ENCODE measurements around the gene AP3M1. TPM values are rescaled to one million over a fixed set of nuclear protein-coding genes. Genes with fewer than 3 reads are reported as not detected.

Gene AP3M1
- total RNA-seq, 4 donors from 2014 or later = 23.8 to 33.6 (median 26.5) TPM

GRCh38 chr10:74093530-74094164 lies 57.0 kb downstream of the AP3M1 start:
- TF ChIP-seq CTCF (IDR thresholded peaks at IDR 0.05) = no peak
- DNase-seq (ENCODE audit: low spot score) = no peak
- ATAC-seq (ENCODE audit: low FRiP score) = no peak

- no peak for DNase-seq (ENCODE audit: low spot score)
- TF ChIP-seq CTCF (IDR thresholded peaks at IDR 0.05) = no peak
- ATAC-seq (ENCODE audit: low FRiP score) = no peak
Measured at GRCh38 chr10:74092372-74092771, 58.3 kb downstream of the AP3M1 start.

- no peak for TF ChIP-seq CTCF (IDR thresholded peaks at IDR 0.05)
- DNase-seq (ENCODE audit: low spot score) = no peak
- no peak for ATAC-seq (ENCODE audit: low FRiP score)
Measured at GRCh38 chr10:74088722-74089121, 61.9 kb downstream of the AP3M1 start.

GRCh38 chr10:74086317-74086716 lies 64.3 kb downstream of the AP3M1 start:
- DNase-seq (ENCODE audit: low spot score) (no peak), ATAC-seq (ENCODE audit: low FRiP score) (no peak)
- no peak for TF ChIP-seq CTCF (IDR thresholded peaks at IDR 0.05)

- no peak for TF ChIP-seq CTCF (IDR thresholded peaks at IDR 0.05)
- ATAC-seq (ENCODE audit: low FRiP score) (no peak), DNase-seq (ENCODE audit: low spot score) (no peak)
Measured at GRCh38 chr10:74084955-74085354, 65.7 kb downstream of the AP3M1 start.

- TF ChIP-seq CTCF (IDR thresholded peaks at IDR 0.05) = no peak
- no peak for DNase-seq (ENCODE audit: low spot score)
- peak; percentile 68 for ATAC-seq (ENCODE audit: low FRiP score)
Measured at GRCh38 chr10:74083304-74083703, 67.3 kb downstream of the AP3M1 start.

- TF ChIP-seq CTCF (IDR thresholded peaks at IDR 0.05) = no peak
- DNase-seq (ENCODE audit: low spot score) (no peak), ATAC-seq (ENCODE audit: low FRiP score) (no peak)
Measured at GRCh38 chr10:74081941-74082718, 68.5 kb downstream of the AP3M1 start.

Measured in omental fat pad (tissue), 4 donors.